ENCODE measurements around the gene KCND2.

- TF ChIP-seq CTCF (IDR thresholded peaks at IDR 0.05; ENCODE audit: control extremely low read depth in 1 of 3, insufficient read depth in 1 of 3, low read depth in 1 of 3, low read length in 3 of 3) = no peak
- TF ChIP-seq EP300 (IDR thresholded peaks at IDR 0.05; ENCODE audit: borderline replicate concordance in 1 of 2, low read depth in 2 of 2, low read length in 2 of 2) = no peak
- TF ChIP-seq NANOG (IDR thresholded peaks at IDR 0.05; ENCODE audit: insufficient read depth, low read depth, low read length, poor library complexity, severe bottlenecking) = no peak
Observed at GRCh38 chr7:120229084-120229483, 43.9 kb upstream of the KCND2 start.
